Left renal cortex interstitium (tissue), 4 donors: Measurements from ENCODE around the gene SLC15A4. TPM values are rescaled to one million over a fixed set of nuclear protein-coding genes. Genes with fewer than 3 reads are reported as not detected.

Experiments used
- DNase-seq, 4 donors: peaks; one replicate each; pipeline ENCODE4 v3.0.0-alpha.2; 2013; ENCODE audit warnings: low read depth in 4 of 4, low spot score in 2 of 4, missing footprints in 1 of 4
- polyA plus RNA-seq, 4 donors: library from polyadenylated mRNA; unstranded; fragments of 120-200 nt; gene quantifications; one replicate each; pipeline ENCODE4 v1.2.1, GENCODE V29; 2013; ENCODE audit not compliant: insufficient read length in 4 of 4

The SLC15A4 gene
- polyA plus RNA-seq, 4 donors, result 26.2 to 35.3 (median 30.6) TPM

DNA sequence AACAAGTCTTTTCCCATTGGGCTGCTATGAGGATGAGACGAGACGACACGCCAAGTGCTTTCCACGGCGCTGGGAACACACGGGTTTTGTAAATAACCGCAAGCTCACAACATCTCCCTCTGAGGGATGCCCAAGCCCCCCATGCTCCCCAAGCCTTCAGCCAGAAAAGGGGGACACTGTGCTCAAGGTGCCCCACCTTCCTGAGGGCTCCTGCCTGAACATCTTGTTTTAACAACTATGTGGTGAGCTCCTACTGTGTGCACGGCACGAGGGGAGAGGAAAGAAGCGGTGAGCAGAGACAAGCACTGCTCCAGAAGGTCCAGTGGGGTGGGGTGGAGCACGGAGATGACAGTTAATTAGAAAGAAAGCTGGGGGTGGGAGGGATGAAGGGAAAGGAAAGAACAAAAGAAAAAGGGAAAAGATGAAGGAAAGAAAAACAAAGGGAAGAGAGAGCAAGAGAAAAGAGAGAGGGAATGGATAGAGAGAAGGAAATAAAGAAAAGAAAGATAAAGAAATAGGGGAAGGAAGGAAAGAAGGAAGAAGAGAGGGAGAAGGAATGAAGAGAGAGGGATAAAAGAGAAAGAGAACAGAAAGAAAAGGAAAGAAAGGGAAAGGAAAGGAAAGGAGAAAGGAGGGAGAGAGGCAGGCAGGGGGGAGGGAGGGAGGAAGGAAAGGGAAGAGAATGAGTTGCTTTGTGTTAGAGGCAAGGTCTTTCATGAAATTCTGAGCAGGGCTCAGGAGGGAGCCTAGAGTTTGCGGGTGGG, 56.8 kb downstream of the SLC15A4 start:
- no peak for DNase-seq

DNA sequence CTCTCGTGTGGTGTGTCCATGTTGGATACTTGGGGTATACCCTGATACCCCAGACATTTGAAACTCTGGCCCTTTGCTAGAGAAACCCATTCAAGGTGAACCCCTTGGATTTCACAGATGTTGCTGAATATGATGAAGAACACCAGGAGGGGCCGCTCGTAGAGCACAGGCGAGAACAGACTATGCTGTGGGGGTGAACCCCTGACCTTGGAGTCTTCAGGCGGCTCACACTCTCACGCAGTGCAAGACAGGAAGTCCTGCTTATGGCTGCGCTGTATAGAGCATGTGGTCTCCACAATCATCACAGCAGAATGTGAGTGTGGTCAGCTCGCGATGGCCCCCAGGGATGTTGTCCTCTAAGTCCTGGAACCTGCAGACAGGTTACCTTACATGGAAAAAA, 60.4 kb downstream of the SLC15A4 start:
- DNase-seq, result no peak

DNA sequence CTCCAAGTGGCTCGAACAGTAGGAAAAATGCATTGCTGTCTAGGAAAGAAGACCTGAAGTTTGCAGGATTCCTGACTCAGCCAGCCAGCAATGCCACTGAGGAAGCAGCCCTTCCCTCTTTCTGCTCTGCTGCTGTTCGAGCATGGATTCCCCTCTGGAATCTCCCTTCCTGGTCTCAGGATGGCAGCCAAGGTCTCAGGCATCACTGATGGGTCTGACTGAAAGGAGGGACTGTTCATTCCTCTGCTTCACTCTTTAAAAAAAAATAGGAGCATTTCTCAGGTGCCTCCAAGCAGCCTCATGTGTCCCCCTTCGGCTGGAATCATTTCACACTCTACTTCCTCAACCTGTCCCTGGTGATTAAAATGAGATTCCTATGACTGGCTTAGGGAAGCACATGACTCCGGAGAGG, 62.4 kb downstream of the SLC15A4 start:
- peak in 2 of 4 donors; percentile 15 to 16 for DNase-seq

DNA sequence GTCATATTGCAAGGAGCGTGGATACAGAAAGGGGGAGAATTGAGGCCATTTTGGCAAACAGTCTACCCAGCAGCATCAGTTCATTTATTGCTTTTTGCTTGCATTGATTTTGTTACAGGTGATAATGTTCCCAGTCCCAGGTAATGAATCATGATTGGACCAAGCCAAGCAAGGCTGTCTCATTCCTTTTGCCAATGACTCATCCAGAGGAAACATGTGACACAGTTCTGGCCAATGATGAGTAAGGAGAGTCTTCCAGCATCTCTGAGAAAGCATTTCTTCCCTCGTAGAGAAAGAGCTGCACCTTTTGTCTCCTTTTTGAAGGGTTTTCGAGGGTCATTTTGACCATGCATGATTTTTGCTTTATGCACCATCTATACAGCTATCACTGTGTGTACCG, 68.2 kb downstream of the SLC15A4 start:
- no peak for DNase-seq

DNA sequence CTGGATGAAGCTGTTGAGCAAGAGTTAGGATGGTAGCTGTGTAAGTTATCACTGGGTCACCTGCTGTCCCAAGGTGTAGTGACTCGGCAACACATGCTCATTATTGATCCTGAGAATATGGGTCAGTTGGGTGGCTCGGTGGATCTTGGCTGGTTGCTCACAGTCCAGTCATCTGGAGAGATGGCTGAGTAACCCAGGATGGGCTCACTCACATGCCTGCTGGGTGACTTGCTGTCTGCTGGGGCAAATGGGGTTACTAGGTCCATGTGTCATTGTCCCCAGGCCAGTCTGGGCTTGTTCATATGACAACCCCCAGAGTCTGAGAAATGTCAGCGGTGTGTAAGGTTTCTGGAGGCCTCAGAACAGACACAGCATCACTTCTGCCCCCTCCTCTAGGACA, 69.5 kb downstream of the SLC15A4 start:
- no peak for DNase-seq

DNA sequence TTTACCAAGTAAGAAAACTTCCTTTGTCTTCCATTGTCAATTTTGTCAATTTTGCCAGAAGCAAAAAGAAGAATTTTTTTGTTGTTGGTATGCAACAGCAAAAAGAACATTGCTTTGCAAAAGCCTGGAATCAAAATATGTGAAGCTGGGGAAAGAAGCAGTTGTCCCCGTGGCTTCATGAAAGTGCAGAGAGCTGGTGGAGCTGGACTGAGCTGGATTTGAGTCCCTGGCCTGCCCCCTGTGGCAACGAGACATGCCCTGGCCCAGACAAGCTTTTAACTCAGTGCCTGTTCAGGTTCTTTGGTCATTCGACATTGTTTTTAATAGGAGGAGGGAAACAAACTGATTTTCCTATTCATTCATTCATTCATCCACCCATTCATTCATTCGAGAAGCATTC, 70.3 kb downstream of the SLC15A4 start:
- DNase-seq, result no peak

DNA sequence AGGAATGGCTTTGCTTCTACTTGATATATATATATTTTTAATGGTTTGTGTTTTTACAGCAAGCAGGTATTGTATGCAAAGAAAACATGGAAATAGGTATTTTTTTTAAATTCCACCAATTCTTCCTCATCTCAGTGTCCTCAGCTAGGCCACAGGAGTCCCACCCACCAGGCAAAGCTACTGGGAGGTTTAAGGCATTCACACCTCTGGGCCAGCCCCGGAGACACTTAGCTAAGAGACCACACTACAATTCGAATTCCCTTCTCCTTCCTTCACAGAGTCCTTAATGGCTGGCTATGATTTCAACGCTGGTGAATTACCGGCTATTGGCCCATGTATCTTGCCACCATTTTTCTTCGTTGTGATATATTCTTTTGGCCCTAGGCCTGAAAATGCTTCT, 71.4 kb downstream of the SLC15A4 start:
- no peak for DNase-seq

DNA sequence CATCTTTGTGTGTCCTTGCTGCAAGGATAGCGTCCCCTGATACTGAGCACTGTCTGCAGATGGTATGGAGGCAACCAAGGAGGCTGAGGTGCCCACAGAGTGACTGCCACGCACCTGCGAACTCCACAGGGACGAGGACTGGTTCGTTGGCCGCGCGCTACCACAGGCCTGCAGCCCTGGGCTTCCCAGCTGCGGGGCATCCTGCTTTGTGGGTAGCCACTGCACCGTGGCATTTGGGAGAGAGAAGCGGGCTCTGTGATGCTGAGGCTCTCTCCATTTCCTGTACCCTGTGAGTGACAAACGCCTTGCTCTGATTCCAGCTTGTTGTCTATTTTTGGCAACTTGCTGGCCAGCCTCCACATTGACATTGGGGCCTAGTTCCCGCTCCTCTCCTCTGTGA, 76.3 kb downstream of the SLC15A4 start:
- DNase-seq, result no peak

DNA sequence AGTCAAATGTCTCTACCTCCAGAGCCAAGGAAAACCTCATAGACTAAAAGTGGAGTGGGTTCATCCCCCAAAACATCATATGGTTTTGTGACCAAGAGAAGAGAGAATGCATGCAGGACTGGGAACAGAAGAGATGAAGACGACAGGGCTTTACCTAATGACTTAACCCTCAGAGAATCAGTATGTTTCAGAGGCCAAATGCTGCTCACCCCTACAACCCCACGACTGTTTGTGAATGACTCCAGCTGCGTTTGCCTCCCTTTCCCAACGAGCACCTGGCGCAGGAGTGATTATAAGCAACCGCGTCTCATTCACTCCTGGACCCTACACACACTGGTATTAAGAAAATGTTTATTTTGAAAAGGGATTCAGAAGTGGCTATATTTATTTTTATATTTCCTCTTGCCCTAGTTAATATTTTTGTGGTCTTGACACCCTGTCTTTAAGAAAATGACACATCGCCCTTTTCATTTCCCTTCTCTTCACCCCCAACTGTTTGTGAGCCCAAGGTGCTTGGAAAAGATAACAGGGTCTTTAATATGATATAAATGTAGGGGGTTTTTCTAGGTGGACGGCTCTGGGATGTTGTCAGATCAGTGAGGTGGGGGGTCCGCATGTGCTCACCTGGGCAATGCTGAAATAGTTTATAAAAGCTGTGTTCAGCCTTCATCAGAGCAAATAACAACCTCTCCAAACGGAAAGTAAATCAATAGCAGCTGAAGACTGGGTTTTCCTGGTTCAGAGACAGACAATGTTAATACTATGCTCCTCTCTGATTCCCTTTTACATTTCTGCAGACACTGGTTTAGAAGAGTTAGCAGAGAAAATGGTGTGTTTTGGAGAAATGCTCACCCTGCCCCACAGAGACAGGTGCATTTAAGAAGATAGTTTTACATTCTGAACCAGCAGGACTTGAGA, 77.7 kb downstream of the SLC15A4 start:
- no peak for DNase-seq

DNA sequence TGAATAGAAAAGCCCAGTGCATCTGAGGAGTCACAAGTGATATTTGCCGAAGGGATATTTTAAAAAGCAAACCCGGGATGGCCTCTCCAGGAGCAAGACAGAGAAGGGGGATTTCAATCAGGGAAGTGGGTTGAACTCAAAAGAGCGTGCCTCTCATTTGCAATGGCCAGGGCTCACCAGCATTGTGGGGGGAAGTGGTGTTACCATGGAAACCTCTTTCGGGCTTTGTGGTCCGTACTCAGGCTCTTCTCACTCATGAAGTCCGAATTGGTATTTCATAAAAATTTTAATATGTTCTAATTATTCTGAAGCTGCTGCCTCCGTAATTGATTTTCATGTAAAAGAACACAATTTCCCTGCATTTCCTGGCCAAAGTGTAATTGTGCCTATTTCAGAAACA, 79.8 kb downstream of the SLC15A4 start:
- DNase-seq, result no peak

Other genes with a start within 250 kb of the SLC15A4 start
- 1 to 10 TPM; 1.5 to 2.5 (median 2.4) TPM for gene GLT1D1, start 29.5 kb upstream of the SLC15A4 start, polyA plus RNA-seq